ENCODE data around the gene NDUFB4.
"Not testable (repeated sequence)": the region's sequence is repeated elsewhere in the genome, so short reads cannot be mapped to it uniquely, and the experiment has no call there.

The NDUFB4 gene

DNA sequence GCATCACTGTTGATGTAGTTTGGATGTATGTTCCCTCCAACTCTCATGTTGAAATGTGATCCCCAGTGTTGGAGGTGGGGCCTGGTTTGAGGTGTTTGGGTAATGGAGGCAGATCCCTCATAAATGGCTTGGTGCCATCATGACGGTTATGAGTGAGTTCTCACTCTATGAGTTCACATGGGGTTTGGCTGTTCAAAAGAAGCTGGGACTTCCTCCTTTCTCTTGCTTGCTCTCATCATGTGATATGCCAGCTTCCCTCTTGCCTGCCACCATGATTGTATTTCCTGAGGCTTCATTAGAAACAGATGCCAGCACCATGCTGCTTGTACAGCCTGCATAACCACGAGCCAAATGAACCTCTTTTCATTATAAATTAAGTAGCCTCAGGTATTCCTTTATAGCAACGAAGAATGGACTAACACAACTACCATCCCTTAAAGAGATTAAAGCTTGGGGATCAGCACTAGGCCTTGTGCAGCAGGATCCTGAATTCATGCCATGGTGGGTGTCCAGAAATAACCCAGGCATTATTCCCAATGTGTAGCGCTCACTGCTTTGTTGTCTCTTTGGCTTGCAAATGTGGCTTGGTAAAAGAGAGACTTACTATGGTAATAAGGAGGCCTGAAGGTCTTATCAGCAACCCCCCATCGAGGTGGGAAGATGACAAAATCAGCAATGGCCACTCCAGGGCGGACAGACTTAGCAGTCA lies 41.9 kb downstream of the NDUFB4 start:
- DNase-seq (ENCODE audit: low spot score), result no peak

DNA sequence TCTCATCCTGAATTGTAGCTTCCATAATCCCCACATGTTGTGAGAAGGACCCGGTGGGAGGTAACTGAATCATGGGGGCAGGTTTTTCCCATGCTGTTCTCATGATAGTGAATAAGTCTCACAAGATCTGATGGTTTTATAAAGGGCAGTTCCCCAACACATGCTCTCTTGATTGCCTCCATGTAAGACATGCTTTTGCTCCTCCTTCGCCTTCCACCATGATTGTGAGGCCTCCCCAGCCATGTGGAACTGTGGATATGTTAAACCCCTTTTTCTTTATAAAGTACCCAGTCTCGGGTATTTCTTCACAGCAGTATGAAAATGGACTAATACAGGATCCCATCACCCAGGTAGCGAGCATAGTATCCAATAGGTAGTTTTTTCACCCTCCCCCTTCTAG lies 42.7 kb downstream of the NDUFB4 start:
- not testable (repeated sequence) for DNase-seq (ENCODE audit: low spot score)

- no peak for DNase-seq (ENCODE audit: low spot score)
Measured at GRCh38 chr3:120640231-120640630, 44.1 kb downstream of the NDUFB4 start.

GRCh38 chr3:120641696-120642246 lies 45.6 kb downstream of the NDUFB4 start:
- no peak for DNase-seq (ENCODE audit: low spot score)

GRCh38 chr3:120642368-120642948 lies 46.3 kb downstream of the NDUFB4 start:
- no peak for DNase-seq (ENCODE audit: low spot score)

DNA sequence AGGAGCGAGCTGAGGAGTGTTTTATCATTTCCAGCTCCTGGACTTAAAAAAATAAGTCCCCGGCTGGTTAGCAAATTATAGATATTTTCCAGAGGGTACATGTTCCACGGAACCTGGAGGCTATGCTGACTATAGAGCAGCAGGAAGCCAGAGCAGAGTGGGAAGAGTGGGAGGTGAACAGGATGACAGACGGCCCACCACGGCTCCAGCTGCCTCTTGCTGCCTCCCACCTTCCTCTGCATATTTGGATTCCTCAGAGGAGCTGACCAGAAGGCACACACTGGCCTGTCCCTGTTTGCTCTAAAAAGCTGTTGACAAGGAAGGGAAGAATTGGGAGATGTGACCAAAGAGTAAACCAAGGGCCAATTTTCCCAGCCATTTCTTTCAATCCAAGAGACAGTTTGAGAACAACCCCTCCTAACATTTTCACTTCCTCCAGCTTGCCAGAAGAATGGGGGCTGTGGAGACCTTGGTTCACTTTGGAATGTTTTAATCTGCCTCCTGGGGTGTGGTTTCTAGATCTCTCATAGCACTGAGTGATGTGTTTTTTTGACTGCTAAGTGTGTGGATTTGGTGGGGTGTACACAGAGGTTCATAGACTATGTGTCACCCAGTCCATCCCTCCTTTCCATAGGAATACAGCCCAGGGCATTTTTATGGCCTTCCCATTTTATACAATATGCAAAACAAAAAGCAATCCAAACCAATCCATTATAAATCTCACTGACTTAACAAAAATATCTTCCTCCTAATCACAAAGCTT lies 49.1 kb downstream of the NDUFB4 start:
- DNase-seq (ENCODE audit: low spot score), result no peak

DNA sequence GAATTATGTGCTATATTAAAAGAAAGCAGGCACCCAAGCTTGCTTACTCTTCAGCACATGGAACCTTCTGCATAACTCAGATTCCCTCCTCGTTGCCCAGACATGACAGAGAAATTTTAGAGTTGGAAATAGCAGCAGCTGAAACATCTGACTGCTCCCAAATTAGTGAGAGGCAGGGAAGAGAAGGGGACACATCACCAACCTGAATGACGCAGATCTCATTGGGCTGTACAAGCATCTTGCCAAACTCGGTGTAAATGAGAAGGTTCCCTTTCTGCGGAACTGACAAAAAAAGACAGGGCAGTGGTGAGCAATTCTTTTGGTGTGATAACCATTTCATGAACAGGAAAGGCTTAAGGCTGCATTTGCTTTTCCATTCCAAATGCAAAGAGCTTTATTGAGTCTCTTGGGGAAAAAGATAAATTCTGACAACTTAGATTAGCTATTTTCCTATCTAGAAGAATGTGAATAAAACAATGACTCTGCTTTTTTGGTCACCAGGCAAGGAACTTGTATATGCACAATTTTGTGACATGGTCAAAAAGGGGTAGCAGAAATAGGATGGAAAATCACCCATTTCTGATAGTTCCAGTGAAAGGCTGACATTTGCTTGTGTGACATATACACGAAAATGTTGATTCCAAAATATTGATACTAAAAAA lies 50.8 kb downstream of the NDUFB4 start:
- no peak for DNase-seq (ENCODE audit: low spot score)

GRCh38 chr3:120648290-120648689 lies 52.2 kb downstream of the NDUFB4 start:
- DNase-seq (ENCODE audit: low spot score), result no peak

- no peak for DNase-seq (ENCODE audit: low spot score)
Measured at GRCh38 chr3:120649830-120650233, 53.7 kb downstream of the NDUFB4 start.

- DNase-seq (ENCODE audit: low spot score), result no peak
Measured at GRCh38 chr3:120650311-120650710, 54.2 kb downstream of the NDUFB4 start.
